Measurements from ENCODE around the gene VAC14.
"Not testable (repeated sequence)": the region's sequence is repeated elsewhere in the genome, so short reads cannot be mapped to it uniquely, and the experiment has no call there.

VAC14 gene

GRCh38 chr16:70758786-70759185 lies 42.2 kb downstream of the VAC14 start:
- no peak for DNase-seq

GRCh38 chr16:70757183-70757582 lies 43.8 kb downstream of the VAC14 start:
- no peak for DNase-seq

GRCh38 chr16:70756071-70756470 lies 44.9 kb downstream of the VAC14 start:
- no peak for DNase-seq

DNA sequence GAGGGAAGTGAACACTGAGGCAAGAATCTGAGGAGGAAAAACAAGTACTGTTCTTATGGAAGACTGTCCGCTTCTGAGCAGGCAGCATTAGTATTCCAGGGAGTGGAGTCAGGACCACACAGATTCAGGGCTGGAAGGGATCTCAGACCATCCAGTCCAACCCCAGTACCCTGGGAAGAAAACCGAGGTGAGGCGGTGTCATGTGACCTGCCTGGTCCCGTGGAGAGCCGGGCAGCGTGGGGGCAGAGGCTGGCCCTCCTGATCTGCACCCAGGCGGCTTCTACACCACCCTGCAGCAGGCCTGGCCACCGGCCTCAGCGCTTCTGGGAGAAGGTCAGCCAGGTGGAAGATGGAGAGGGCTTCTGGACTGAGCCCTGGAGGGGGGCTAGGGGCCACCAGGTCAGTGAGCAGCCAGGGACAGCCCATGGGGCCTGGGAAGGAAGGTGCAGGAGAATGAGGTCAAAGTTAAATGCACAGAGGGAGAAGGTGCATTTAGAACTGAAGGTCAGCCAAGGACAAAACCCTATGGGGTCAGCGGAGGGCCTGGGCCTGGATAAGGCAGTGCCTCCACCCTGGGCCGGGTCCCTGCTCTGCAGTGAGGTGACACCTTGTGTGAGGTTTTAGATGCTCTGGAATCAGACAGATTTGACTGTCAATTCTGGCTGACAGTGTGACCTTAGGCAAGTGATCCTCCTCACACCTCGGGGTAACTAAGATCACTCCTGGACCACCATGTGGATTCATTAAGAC lies 45.9 kb downstream of the VAC14 start:
- DNase-seq, result no peak

- no peak for DNase-seq
These were observed 46.6 kb downstream of the VAC14 start for GRCh38 chr16:70754371-70754770.

GRCh38 chr16:70753694-70754325 lies 47.1 kb downstream of the VAC14 start:
- no peak for DNase-seq

DNA sequence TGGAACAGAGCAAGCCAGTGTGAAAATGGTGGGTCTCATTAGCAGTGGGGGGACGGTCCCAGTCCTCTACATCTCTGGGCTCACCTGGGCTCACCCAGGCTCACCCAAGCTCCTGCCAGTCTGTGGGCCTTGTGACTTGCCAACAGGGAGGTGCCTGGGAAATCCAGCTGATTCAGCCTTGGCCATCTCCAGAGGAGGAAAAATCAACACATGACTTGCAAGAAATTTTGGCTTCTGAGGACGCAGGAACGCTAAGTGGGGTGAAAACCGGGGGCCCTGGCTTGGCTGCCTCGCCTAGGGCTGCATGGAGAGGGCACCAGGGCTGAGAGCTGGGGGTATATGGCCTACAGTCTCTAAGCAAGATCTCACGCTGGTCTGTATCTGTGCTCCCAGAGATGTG lies 47.7 kb downstream of the VAC14 start:
- DNase-seq, result no peak

DNA sequence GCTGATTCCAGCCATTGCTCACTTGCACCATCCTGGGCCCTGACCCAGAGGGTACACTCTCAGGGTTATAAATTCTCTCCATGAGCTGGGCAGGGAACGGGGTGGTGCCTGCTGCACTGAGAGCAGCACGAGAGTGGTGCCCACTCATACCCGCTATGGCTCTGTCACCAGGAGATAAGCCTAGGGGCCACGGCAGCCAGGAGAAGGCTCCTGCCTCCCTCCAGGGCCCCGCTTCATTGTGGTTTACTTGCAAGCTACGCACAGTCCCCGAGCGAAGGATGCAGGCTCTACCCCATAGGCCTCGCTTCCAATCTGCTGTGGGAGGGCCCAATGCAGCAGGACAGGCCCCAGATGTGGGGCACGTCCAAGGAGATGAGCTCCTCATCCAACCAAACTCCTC lies 48.5 kb downstream of the VAC14 start:
- no peak for DNase-seq

- DNase-seq, result no peak
These were observed 49.4 kb downstream of the VAC14 start for GRCh38 chr16:70751593-70751992.

DNA sequence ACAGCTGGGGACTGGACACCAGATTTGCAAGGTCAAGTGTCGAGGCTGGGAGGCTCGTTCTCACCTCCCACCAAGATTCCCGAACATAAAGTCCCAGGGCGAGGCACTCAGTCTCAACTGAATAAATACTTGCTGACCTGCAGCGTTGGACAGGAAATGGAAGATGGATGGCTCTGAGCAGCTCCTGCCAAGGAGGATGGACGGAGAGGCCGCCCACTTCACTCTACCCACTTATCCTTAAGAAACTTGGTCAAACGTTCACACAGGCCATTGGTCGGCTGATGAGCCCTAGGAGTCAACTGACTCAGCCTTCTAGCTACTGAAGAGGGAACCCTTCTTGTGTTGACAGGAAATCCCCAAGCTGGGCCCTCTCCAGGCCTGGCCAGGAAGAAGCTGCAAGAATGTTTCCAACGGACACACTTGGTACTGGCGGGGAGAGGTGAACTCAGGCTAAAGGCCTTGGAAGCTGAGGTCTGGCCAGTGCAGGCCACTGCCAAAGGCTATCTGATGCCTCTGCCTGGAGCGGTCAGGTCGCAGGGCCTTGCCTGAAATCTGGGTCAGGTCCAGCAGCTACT lies 50.0 kb downstream of the VAC14 start:
- DNase-seq, result no peak

- DNase-seq, result no peak
These were observed 51.0 kb downstream of the VAC14 start for GRCh38 chr16:70749681-70750601.

GRCh38 chr16:70749006-70749678 lies 51.8 kb downstream of the VAC14 start:
- no peak for DNase-seq

GRCh38 chr16:70747703-70748631 lies 53.0 kb downstream of the VAC14 start:
- no peak for DNase-seq

- peak; percentile 18 for DNase-seq
These were observed 54.1 kb downstream of the VAC14 start for GRCh38 chr16:70746708-70747424.

GRCh38 chr16:70746040-70746707 lies 54.8 kb downstream of the VAC14 start:
- no peak for DNase-seq

- no peak for DNase-seq
These were observed 55.4 kb downstream of the VAC14 start for GRCh38 chr16:70745536-70746025.

GRCh38 chr16:70744366-70744765 lies 56.6 kb downstream of the VAC14 start:
- DNase-seq, result no peak

- no peak for DNase-seq
These were observed 57.2 kb downstream of the VAC14 start for GRCh38 chr16:70743791-70744190.

GRCh38 chr16:70742967-70743366 lies 58.0 kb downstream of the VAC14 start:
- DNase-seq, result not testable (repeated sequence)

GRCh38 chr16:70741783-70742125 lies 59.2 kb downstream of the VAC14 start:
- no peak for DNase-seq

Measured in CD4-positive, alpha-beta T cell treated with Interleukin-17A for 4 hours (primary cell).